Retina (tissue), 1 donor: Measurements from ENCODE around the gene POLR1D.
"Not testable (repeated sequence)": the region's sequence is repeated elsewhere in the genome, so short reads cannot be mapped to it uniquely, and the experiment has no call there.

Experiments used
- DNase-seq: peaks from one replicate; pipeline ENCODE4 v3.0.0-alpha.2; 2016

Gene POLR1D

GRCh38 chr13:27619093-27619727 is 2.5 kb upstream of the POLR1D start:
- no peak for DNase-seq

GRCh38 chr13:27619728-27620376 is 1.8 kb upstream of the POLR1D start:
- DNase-seq: no peak

GRCh38 chr13:27620377-27621115 is 1.1 kb upstream of the POLR1D start, which contains the start of gene LNX2:
LNX2 (minus strand) TSS chr13:27620529; CDS start chr13:27581703, 38,826 bp downstream.
- DNase-seq: peak; percentile 96

- no peak for DNase-seq
Measured at GRCh38 chr13:27621116-27621365, 651 bp upstream of the POLR1D start.

- peak; percentile 83 for DNase-seq
Measured at GRCh38 chr13:27622102-27622820, 569 bp downstream of the POLR1D start.

GRCh38 chr13:27622881-27623280 is 1.2 kb downstream of the POLR1D start:
- no peak for DNase-seq

GRCh38 chr13:27624071-27624470 is 2.4 kb downstream of the POLR1D start:
- no peak for DNase-seq

GRCh38 chr13:27625839-27626238 is 4.1 kb downstream of the POLR1D start:
- no peak for DNase-seq

- no peak for DNase-seq
Measured at GRCh38 chr13:27627380-27627779, 5.7 kb downstream of the POLR1D start.

GRCh38 chr13:27628081-27628480 is 6.4 kb downstream of the POLR1D start:
- no peak for DNase-seq

- not testable (repeated sequence) for DNase-seq
Measured at GRCh38 chr13:27628766-27629165, 7.1 kb downstream of the POLR1D start.

- DNase-seq: no peak
Measured at GRCh38 chr13:27631156-27631555, 9.5 kb downstream of the POLR1D start.

- no peak for DNase-seq
Measured at GRCh38 chr13:27631665-27632064, 10.0 kb downstream of the POLR1D start.

- no peak for DNase-seq
Measured at GRCh38 chr13:27632214-27632613, 10.5 kb downstream of the POLR1D start.

GRCh38 chr13:27632648-27633047 is 11.0 kb downstream of the POLR1D start:
- no peak for DNase-seq

- no peak for DNase-seq
Measured at GRCh38 chr13:27634231-27634630, 12.5 kb downstream of the POLR1D start.

GRCh38 chr13:27634791-27635190 is 13.1 kb downstream of the POLR1D start:
- DNase-seq: no peak

- DNase-seq: no peak
Measured at GRCh38 chr13:27635266-27635665, 13.6 kb downstream of the POLR1D start.

GRCh38 chr13:27636589-27637288 is 15.0 kb downstream of the POLR1D start:
- no peak for DNase-seq

- DNase-seq: no peak
Measured at GRCh38 chr13:27637289-27637626, 15.6 kb downstream of the POLR1D start.

- DNase-seq: no peak
Measured at GRCh38 chr13:27638001-27638400, 16.3 kb downstream of the POLR1D start.

GRCh38 chr13:27638521-27638920 is 16.8 kb downstream of the POLR1D start:
- no peak for DNase-seq

GRCh38 chr13:27639186-27639585 is 17.5 kb downstream of the POLR1D start:
- no peak for DNase-seq
